SK-N-SH (cell line): ENCODE measurements around the gene DOCK6.

Experiments
- CTCF ChIP-seq: fragments of 200-600 bp; sonication (generic); IDR thresholded peaks from 2 replicates; pipeline ENCODE4 v1.6.1; 2017; ENCODE audit warnings: antibody characterized with exemption, mild to moderate bottlenecking, moderate library complexity
- EP300 ChIP-seq, 2 experiments: IDR thresholded peaks; 2 replicates each; pipeline versions ENCODE4 v1.4.0 to v1.6.1; 2012; ENCODE audit warnings: borderline replicate concordance in 1 of 2, low read depth in 1 of 2, low read length in 1 of 2
- FOXJ3 ChIP-seq: sonication (generic); formaldehyde crosslinking; IDR thresholded peaks from 2 replicates; pipeline ENCODE4 v1.5.1; 2020; ENCODE audit warnings: mild to moderate bottlenecking, missing genetic modification reagents
- GATA2 ChIP-seq: sonication (generic); formaldehyde crosslinking; IDR thresholded peaks from 2 replicates; pipeline ENCODE4 v1.5.0; 2020; ENCODE audit warnings: mild to moderate bottlenecking, missing genetic modification reagents
- JUND ChIP-seq: IDR thresholded peaks from 2 replicates; pipeline ENCODE4 v1.4.0; 2012
- POLR2AphosphoS5 ChIP-seq: IDR thresholded peaks from 2 replicates; pipeline ENCODE4 v1.6.1; 2012; ENCODE audit warnings: low read depth, low read length
- RCOR1 ChIP-seq: fragments of 150-350 bp; IDR thresholded peaks from 2 replicates; pipeline ENCODE4 v1.6.1; 2017; ENCODE audit warnings: antibody characterized with exemption, low read length

GRCh38 chr19:11242864-11243797, 19.2 kb downstream of the DOCK6 start:
- TF ChIP-seq POLR2AphosphoS5: no peak
- TF ChIP-seq JUND: no peak
- peak; percentile 89 for TF ChIP-seq CTCF
- TF ChIP-seq EP300 (IDR thresholded peaks at IDR 0.05; ENCODE audit: borderline replicate concordance in 1 of 2, low read depth in 1 of 2, low read length in 1 of 2): no peak
- no peak for TF ChIP-seq RCOR1
- no peak for TF ChIP-seq GATA2 (CRISPR knock-in tag)
- no peak for TF ChIP-seq FOXJ3 (CRISPR knock-in tag)
